Immature natural killer cell (primary cell): ENCODE measurements around the gene CCNY. TPM values are rescaled to one million over a fixed set of nuclear protein-coding genes. Genes with fewer than 3 reads are reported as not detected.
"Not testable (repeated sequence)": the region's sequence is repeated elsewhere in the genome, so short reads cannot be mapped to it uniquely, and the experiment has no call there.

ENCODE experiments used
- DNase-seq, 3 donors: peaks; one replicate each; pipeline ENCODE4 v3.0.0; 2022; ENCODE audit warnings: mixed read lengths in 1 of 3
- H3K27ac Mint-ChIP-seq, 6 donors: one replicate each; pipeline ENCODE4 v1.8.0; 2020; ENCODE audit warnings: mixed read lengths in 6 of 6, mild to moderate bottlenecking in 5 of 6, inconsistent platforms in 4 of 6, moderate library complexity in 3 of 6
- H3K27me3 Mint-ChIP-seq, 3 donors: one replicate each; pipeline ENCODE4 v1.8.0; 2020 to 2021; ENCODE audit warnings: low read depth in 3 of 3, mild to moderate bottlenecking in 3 of 3, mixed read lengths in 3 of 3, moderate library complexity in 3 of 3, inconsistent platforms in 1 of 3
- H3K36me3 Mint-ChIP-seq, 3 donors: one replicate each; pipeline ENCODE4 v1.8.0; 2020; ENCODE audit warnings: mixed read lengths in 3 of 3, inconsistent platforms in 2 of 3, mild to moderate bottlenecking in 2 of 3
- H3K4me1 Mint-ChIP-seq, 2 donors: one replicate each; pipeline ENCODE4 v1.8.0; 2020; ENCODE audit warnings: inconsistent platforms in 2 of 2, mild to moderate bottlenecking in 2 of 2, mixed read lengths in 2 of 2, moderate library complexity in 1 of 2
- H3K4me3 Mint-ChIP-seq, 5 donors: one replicate each; pipeline ENCODE4 v1.8.0; 2020; ENCODE audit warnings: mild to moderate bottlenecking in 5 of 5, mixed read lengths in 5 of 5, inconsistent platforms in 3 of 5, moderate library complexity in 3 of 5
- H3K9me3 Mint-ChIP-seq, 6 donors: one replicate each; pipeline ENCODE4 v1.8.0; 2020; ENCODE audit warnings: mild to moderate bottlenecking in 6 of 6, mixed read lengths in 6 of 6, inconsistent platforms in 4 of 6, moderate library complexity in 3 of 6
- polyA plus RNA-seq, 3 donors: library from polyadenylated mRNA; unstranded; fragments of 300-500 nt; fragmentation: Illumina TruSeq; gene quantifications; one replicate each; pipeline ENCODE4 v1.2.3, GENCODE V29; 2021

Gene CCNY
- polyA plus RNA-seq, 3 donors from 2014 or later: 7.8 to 13.2 (median 12.4) TPM

DNA sequence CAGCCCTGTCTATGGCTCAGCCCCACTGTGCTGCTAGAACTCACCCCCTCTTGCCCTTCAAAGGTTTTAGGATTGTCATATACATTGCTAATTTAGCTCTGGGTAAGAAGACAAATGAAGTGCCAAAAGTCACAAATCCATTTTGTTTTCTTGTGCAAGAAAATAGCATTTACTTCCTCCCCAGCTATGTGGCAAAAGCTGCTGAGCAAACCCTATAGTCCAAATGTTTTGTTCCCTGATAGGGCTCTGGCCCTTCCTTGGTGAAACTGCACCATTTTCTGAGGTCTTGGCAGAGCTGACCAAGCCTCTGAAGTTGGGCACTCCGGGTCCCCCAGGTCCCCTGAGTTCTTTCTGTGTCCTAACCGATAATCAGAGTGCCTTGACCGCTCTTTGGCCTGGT lies 184.7 kb downstream of the CCNY start:
- no peaks in the 10 kb centered on the region for H3K27me3 Mint-ChIP-seq
- H3K36me3 Mint-ChIP-seq: no peaks in the 10 kb centered on the region
- H3K4me1 Mint-ChIP-seq: peaks cover 10 to 19% of the 10 kb centered on the region in 2 donors
- H3K9me3 Mint-ChIP-seq: no peaks in the 10 kb centered on the region
- H3K4me3 Mint-ChIP-seq: no peak overlapping the region
- DNase-seq: no peak
- H3K27ac Mint-ChIP-seq: peak overlapping the region in 1 of 6 donors; percentile 7

GRCh38 chr10:35523670-35524225 lies 187.4 kb downstream of the CCNY start:
- Mint-ChIP-seq H3K4me1 (peaks cover 0 to 10% of the 10 kb centered on the region in 2 donors), H3K27me3 (no peaks in the 10 kb centered on the region), H3K36me3 (peaks cover 0 to 3% (median 0%) of the 10 kb centered on the region in 3 donors), H3K9me3 (no peaks in the 10 kb centered on the region), H3K4me3 (no peak overlapping the region), H3K27ac (no peak overlapping the region)
- no peak for DNase-seq

GRCh38 chr10:35526746-35527145 lies 190.4 kb downstream of the CCNY start:
- Mint-ChIP-seq H3K27me3 (no peaks in the 10 kb centered on the region), H3K9me3 (no peaks in the 10 kb centered on the region), H3K27ac (no peak overlapping the region), H3K36me3 (peaks cover 15 to 22% (median 16%) of the 10 kb centered on the region in 3 donors), H3K4me3 (no peak overlapping the region), H3K4me1 (peaks cover 0 to 10% of the 10 kb centered on the region in 2 donors)
- no peak for DNase-seq

DNA sequence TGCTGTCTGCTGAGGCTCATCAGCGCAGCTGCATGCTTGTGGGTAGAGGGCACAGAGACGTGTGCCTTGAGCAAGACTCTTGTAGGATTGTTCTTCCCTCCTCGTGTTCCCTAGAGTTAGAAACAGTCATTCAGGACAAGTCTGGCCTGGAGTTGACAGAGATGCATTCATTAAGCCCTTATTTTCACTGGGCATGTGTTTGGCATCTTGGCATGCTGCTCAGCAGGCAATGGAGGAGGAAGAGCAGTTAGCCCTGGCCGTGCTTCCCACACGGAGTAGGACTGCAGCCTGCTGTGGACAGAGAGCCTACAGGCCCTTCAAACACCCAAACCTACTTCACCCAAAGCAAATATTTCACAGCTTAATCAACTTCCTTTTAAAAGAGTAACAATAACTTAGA lies 195.8 kb downstream of the CCNY start:
- Mint-ChIP-seq H3K4me3 (no peak overlapping the region), H3K9me3 (peaks cover 3 to 9% (median 7%) of the 10 kb centered on the region in 6 donors), H3K36me3 (peaks cover 52 to 63% (median 57%) of the 10 kb centered on the region in 3 donors), H3K27me3 (no peaks in the 10 kb centered on the region), H3K27ac (no peak overlapping the region), H3K4me1 (peaks cover 0 to 4% of the 10 kb centered on the region in 2 donors)
- no peak for DNase-seq

- peaks cover 62 to 72% (median 62%) of the 10 kb centered on the region in 3 donors for H3K36me3 Mint-ChIP-seq
- H3K4me1 Mint-ChIP-seq: peaks cover 6 to 9% of the 10 kb centered on the region in 2 donors
- H3K27ac Mint-ChIP-seq: peak overlapping the region in 1 of 6 donors; percentile 53
- H3K4me3 Mint-ChIP-seq: no peak overlapping the region
- no peak for DNase-seq
- H3K9me3 Mint-ChIP-seq: peaks cover 3 to 9% (median 7%) of the 10 kb centered on the region in 6 donors
- H3K27me3 Mint-ChIP-seq: no peaks in the 10 kb centered on the region
These were observed 197.3 kb downstream of the CCNY start for GRCh38 chr10:35533565-35533964.

DNA sequence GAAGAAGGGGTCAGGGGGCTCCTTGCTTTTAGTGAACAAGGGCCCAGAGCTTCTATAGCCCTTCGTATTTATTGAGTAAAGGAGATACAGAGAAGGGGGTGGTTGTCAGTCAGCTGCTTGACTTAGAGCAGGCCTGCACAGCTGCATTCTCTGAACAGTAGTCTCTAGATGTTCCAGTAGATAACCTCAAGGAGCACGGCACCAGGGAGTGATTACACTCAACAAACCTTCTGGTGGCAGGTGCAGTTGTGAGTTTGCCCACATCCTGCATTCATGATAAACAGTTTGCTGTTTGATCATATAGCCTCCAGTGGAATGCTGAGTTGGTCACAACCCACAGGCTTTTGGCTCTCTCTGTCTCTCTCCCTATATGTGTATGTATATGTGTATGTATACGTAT lies 198.8 kb downstream of the CCNY start:
- peaks cover 3 to 9% (median 7%) of the 10 kb centered on the region in 6 donors for H3K9me3 Mint-ChIP-seq
- no peak overlapping the region for H3K27ac Mint-ChIP-seq
- DNase-seq: no peak
- peaks cover 8 to 11% of the 10 kb centered on the region in 2 donors for H3K4me1 Mint-ChIP-seq
- H3K4me3 Mint-ChIP-seq: no peak overlapping the region
- H3K27me3 Mint-ChIP-seq: no peaks in the 10 kb centered on the region
- peaks cover 59 to 70% (median 68%) of the 10 kb centered on the region in 3 donors for H3K36me3 Mint-ChIP-seq

GRCh38 chr10:35536789-35537188 lies 200.5 kb downstream of the CCNY start:
- Mint-ChIP-seq H3K36me3 (peaks cover 50 to 61% (median 57%) of the 10 kb centered on the region in 3 donors), H3K4me3 (no peak overlapping the region), H3K4me1 (peaks cover 16 to 19% of the 10 kb centered on the region in 2 donors), H3K27me3 (no peaks in the 10 kb centered on the region), H3K9me3 (peaks cover 3 to 9% (median 7%) of the 10 kb centered on the region in 6 donors), H3K27ac (peak overlapping the region in 1 of 6 donors; percentile 5)
- no peak for DNase-seq

DNA sequence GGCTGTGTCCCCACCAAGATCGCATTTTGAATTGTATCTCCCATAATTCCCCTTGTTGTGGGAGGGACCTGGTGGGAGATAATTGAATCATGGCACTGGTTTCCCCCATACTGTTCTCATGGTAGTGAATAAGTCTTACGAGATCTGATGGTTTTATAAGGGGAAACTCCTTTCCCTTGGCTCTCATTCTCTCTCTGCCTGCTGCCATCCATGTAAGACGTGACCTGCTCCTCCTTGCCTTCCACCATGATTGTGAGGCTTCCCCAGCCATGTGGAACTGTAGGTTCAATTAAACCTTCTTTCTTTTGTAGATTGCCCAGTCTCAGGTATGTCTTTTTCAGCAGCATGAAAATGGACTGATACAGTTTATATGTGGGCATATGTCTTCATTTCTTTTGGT lies 201.6 kb downstream of the CCNY start:
- Mint-ChIP-seq H3K27ac (peak overlapping the region in 2 of 6 donors; percentile 37 to 41), H3K36me3 (peaks cover 48 to 58% (median 54%) of the 10 kb centered on the region in 3 donors), H3K4me1 (peaks cover 16 to 19% of the 10 kb centered on the region in 2 donors)
- H3K27me3 Mint-ChIP-seq, DNase-seq, H3K4me3 Mint-ChIP-seq, H3K9me3 Mint-ChIP-seq: not testable (repeated sequence)

GRCh38 chr10:35540296-35541164 lies 204.2 kb downstream of the CCNY start:
- Mint-ChIP-seq H3K4me1 (peaks cover 16 to 19% of the 10 kb centered on the region in 2 donors), H3K9me3 (peaks cover 0 to 2% (median 0%) of the 10 kb centered on the region in 6 donors), H3K27ac (peak overlapping the region in 2 of 6 donors; percentile 35 to 64), H3K27me3 (no peaks in the 10 kb centered on the region), H3K4me3 (no peak overlapping the region), H3K36me3 (peaks cover 26 to 42% (median 35%) of the 10 kb centered on the region in 3 donors)
- DNase-seq: no peak

DNA sequence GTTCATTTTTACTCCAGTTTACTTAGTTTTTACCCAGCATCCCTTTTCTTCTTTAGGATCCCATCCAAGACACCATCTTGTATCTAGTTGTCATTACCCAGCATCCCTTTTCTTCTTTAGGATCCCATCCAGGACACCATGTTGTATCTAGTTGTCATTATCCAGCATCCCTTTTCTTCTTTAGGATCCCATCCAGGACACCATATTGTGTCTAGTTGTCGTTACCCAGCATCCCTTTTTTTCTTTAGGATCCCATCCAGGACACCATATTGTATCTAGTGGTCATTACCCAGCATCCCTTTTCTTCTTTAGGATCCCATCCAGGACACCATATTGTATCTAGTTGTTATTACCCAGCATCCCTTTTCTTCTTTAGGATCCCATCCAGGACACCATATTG lies 205.4 kb downstream of the CCNY start:
- Mint-ChIP-seq H3K27ac (no peak overlapping the region), H3K9me3 (no peaks in the 10 kb centered on the region), H3K27me3 (no peaks in the 10 kb centered on the region), H3K4me3 (no peak overlapping the region), H3K36me3 (peaks cover 15 to 31% (median 25%) of the 10 kb centered on the region in 3 donors), H3K4me1 (peaks cover 16 to 19% of the 10 kb centered on the region in 2 donors)
- DNase-seq: no peak

GRCh38 chr10:35542303-35542702 lies 206.0 kb downstream of the CCNY start:
- DNase-seq: no peak
- H3K4me3 Mint-ChIP-seq: no peak overlapping the region
- no peaks in the 10 kb centered on the region for H3K27me3 Mint-ChIP-seq
- H3K27ac Mint-ChIP-seq: no peak overlapping the region
- H3K9me3 Mint-ChIP-seq: no peaks in the 10 kb centered on the region
- peaks cover 16 to 19% of the 10 kb centered on the region in 2 donors for H3K4me1 Mint-ChIP-seq
- H3K36me3 Mint-ChIP-seq: peaks cover 15 to 29% (median 23%) of the 10 kb centered on the region in 3 donors

GRCh38 chr10:35545079-35545657 lies 208.9 kb downstream of the CCNY start:
- no peak for DNase-seq
- H3K4me1 Mint-ChIP-seq: peaks cover 5 to 10% of the 10 kb centered on the region in 2 donors
- peaks cover 10 to 16% (median 11%) of the 10 kb centered on the region in 3 donors for H3K36me3 Mint-ChIP-seq
- H3K27me3 Mint-ChIP-seq: no peaks in the 10 kb centered on the region
- H3K27ac Mint-ChIP-seq: peak overlapping the region in 1 of 6 donors; percentile 16
- H3K9me3 Mint-ChIP-seq: no peaks in the 10 kb centered on the region
- H3K4me3 Mint-ChIP-seq: no peak overlapping the region

GRCh38 chr10:35545878-35546590 lies 209.7 kb downstream of the CCNY start:
- H3K9me3 Mint-ChIP-seq: no peaks in the 10 kb centered on the region
- peaks cover 0 to 2% (median 0%) of the 10 kb centered on the region in 3 donors for H3K27me3 Mint-ChIP-seq
- DNase-seq: no peak
- H3K4me1 Mint-ChIP-seq: peaks cover 1 to 2% of the 10 kb centered on the region in 2 donors
- H3K27ac Mint-ChIP-seq: peak overlapping the region in 1 of 6 donors; percentile 43
- no peak overlapping the region for H3K4me3 Mint-ChIP-seq
- H3K36me3 Mint-ChIP-seq: peaks cover 13 to 24% (median 13%) of the 10 kb centered on the region in 3 donors
